HCEC 1CT (cell line): ENCODE results near the gene PEA15.

Source experiments
- DNase-seq: peaks from one replicate; pipeline ENCODE4 v3.0.0-alpha.2; 2017

PEA15 gene

DNA sequence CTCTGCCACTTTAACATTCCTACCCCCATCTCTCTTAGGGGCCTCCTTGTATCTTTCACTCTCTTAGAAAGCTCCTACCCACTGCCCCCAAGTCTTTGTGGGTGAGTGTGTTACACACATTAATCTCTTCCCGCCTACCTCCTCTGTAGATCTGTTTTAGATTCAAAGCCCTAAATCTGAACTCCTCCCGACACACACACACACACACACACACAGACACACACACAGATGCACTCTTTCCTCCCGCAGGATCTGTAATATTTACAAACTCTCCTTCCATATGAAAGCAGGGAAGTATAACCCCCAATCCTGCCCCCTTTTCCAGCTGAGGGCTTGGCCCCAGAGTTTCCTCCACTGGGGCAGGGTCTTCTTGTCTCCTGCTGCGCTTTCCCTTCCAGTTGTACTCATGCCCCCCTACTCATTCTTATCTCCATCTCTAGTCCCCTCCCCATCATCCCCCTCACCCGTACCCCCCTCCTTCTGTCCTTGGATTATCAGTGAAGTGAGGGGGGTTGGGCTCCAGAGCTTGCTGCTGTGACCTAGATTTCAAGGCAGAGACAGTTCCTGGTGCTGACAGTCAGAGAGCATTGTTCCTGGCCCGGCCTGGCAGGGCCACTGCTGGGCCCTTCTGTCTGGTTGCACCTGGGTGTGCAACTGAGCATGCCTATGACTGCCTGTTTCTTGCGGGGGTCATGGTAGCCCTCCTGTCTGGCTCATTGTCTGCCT, 4.3 kb downstream of the PEA15 start:
- no peak for DNase-seq

DNA sequence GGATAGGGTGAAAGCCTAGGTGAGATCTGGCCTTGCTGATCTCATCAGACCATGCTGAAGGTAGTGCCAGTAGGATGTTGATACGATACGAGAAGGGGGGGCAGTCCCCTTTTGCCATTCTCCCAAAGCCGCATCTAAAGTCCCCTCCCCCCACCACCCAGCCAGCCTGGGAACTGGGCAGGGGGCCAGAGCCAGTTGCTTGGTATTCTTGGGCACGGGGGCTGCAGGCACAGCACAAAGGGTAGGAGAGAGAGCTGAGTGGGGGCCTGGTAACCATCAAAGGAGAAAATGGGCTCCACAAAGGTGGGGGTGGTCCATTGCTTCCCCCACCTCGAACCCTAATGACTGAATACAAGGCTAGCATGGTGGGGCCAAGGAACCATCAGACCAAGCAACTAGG, 5.4 kb downstream of the PEA15 start:
- no peak for DNase-seq

DNA sequence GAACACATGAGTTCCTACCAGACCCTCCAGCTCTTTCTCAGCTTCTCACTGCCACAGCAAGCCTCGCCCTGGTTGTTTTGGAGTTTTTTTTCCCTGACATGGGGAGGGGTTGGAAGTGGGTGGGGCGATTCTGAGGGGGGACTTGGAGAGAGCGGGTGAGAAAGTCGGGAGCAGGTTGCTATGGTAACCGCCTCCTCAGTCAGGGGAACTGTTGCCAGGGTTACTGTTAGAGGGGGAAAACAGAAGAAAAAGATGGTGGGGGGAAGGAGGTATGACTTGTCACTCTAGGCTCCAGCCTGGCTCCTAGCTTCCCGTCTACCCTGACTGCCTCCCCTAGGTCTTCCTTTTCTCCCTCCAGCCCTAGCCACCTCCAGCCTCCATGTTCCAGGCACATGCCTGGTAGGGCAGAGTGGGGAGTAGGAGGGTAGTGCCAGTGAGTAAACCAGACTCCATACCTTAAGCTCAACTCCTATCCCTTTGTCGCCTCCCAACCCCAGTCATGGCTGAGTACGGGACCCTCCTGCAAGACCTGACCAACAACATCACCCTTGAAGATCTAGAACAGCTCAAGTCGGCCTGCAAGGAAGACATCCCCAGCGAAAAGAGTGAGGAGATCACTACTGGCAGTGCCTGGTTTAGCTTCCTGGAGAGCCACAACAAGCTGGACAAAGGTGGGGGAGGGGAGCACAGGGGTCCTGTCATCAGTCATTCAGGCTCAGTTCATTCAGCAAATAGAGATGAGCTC, 6.0 kb downstream of the PEA15 start:
- DNase-seq: no peak

DNA sequence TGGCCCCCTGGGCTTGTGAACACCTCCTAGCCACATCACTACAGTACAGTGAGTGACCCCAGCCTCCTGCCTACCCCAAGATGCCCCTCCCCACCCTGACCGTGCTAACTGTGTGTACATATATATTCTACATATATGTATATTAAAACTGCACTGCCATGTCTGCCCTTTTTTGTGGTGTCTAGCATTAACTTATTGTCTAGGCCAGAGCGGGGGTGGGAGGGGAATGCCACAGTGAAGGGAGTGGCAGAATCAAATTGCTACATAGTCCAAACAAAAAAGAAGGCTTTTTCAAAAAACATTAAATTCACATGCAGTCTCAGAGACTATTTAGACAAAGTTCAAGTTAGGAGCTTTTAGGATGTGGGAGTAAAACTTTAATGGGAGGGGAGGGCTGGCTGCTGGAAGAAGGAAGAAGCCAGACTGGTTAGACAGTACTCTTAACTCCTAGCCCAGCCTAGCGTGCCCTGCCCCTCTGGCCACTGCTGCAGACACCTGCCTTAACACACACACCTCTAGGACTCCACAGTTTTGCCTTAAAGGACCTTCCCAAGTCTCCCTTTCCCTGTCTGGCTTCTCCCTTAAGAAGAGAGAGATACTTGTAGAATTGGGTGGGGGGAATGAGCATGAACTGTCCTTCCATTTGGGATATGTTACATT, 9.4 kb downstream of the PEA15 start:
- no peak for DNase-seq

DNA sequence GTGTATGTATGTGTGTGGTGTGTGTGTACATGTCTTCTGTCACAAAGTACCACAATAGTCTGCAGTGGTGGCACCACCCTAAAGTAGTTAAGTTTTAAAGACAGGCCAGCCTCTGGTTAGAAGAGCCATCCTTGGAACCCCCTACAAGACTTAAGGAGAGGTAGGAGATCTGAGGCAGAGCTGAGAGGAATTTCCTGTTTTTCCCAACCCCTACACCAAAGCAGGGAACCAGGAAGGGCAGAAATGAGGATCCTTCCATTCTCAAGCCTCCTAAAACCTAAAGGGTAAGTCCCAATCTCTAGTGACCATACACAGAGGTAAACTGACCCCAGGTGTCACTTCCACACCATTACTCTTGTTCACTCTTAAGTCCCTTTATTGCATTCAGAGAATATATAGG, 11.1 kb downstream of the PEA15 start:
- DNase-seq: no peak

DNA sequence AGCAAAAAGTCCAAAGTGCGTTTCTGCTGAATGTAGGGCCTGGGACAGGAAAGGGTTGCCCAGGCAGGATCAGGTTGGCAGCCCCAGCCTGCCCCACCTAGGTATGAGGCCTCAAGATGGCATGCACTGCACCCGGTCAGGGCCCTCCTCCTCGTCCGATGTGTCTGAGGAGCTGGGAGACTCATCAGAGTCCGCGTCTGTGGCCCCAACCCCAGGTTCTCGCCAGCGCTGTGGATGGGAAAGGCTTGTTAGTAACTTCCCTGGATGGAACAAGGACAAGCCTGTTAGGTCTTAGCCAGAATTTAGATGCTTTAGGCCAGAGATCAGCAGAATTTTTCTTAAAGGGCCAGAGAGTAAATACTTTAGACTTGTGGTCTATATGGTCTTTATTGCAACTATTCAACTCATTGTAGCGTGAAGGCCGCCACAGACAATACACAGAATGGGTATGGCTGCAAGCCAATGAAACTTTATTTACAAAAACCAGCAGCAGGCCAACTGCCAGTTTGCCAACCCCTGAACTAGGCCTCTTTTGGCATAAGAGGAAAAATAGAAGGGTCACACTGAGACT, 12.4 kb downstream of the PEA15 start:
- no peak for DNase-seq

DNA sequence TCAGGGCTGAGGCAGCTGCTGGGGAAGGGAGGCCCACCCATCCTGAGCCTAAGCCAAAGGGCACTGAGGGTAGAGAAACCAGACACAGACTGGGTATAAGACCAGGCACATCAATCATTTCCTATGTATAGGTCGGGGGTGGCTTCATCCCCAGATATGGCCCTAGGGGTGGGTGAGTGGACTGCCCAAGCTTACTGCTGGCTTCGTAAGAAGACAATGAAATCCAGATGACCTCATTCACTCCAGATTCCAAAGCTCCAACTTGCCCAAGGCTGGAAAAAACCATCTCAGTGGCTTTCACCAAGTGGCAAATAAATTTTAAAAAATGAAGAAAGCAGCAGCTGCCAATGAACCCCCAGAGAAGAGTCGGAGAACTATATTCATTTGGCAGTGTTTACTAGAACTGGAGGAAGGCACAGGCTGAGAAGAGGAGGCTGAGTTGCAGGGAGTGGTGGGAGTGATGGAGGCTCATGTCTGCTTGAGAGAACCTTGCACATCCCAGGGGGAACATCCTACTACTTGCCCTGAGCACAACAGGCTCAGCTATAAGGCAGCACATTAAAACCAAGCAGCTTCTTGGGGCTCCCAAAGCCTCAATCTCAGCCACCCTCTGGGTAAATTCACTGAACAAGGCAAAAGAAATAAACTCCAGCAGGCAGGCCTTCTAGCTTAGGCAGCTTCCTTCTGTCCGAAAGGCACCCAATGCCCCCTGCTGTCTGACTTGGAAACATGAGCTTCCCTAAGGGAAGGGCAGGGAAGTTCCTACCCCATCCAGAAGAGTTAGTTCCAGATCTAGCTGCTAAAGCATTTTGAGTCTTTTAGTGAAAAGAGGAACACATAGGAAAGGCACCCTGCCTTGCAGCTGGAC, 14.1 kb downstream of the PEA15 start:
- peak; percentile 68 for DNase-seq

DNA sequence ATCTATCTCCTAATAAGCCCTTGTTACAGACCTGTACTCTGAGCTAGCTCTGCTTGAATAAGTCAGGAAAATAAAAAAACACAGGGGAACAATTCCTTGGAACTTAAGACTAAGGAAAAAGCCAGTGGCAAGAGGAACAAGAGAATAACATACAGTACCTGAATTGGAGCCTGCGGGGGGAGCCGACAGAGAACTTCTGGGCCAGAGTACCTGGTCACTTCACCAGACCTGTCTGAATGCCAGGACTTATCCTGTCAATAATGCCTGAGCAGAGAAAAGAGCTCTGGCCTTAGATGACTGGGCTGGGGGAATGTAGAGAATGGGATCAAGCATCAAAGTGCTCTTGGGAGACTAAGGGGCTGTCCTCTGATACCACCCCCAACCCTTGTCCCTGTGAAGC, 15.1 kb downstream of the PEA15 start:
- no peak for DNase-seq

DNA sequence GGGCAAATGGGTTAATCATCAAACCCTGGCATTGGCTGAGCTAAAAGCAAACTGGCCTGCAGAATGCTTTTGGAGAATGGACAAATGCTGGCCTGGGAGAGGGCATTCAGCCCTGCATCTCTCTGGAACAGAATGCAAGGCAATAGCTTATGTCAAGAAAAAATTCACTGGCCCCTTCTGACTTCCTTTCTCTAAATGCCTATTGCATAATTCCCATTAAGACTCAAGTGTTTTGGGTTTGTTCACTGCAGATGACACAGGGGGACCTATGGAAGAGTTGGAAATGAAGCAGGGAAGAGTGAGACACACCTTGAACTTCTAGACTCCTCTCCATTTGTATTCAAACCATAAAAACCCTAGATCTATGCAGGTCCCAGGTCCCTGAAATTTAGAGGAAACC, 15.9 kb downstream of the PEA15 start:
- no peak for DNase-seq

DNA sequence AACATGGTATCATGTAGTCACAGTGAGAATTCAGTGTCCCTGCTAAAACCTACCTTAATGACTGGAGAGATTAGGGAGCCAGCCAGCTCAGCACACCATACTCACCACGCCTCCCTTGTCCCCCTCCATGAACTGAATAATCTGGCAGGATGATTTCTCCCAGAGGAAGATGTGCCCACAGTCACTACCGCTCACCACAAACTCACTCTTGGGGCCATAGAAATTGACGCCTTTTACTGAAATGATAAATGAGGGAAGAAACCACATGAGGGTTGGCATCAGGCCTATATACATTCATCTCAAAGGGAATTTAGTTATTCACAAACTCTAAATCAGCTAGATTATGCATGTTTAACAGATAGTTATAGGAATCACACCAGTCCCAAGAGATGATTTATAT, 17.4 kb downstream of the PEA15 start:
- DNase-seq: no peak

DNA sequence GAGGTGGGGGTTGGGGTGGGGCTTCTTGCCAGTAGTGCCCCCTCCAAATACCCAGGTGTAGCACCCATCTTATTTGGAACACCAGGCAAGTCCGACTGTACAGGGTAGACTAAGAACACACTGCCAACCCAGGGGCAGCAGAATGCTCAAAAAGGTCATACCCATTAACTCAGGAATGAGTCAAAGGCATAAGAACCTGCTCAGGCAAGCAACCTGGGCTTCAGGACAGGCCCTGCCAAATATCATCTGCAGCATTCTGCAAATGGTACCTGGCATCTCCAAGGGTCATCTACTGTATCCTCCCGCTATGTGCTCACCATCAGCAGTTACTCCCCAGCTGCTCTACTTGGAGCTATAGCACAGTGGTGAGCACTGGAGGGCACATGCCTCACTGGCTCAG, 19.4 kb downstream of the PEA15 start:
- no peak for DNase-seq

DNA sequence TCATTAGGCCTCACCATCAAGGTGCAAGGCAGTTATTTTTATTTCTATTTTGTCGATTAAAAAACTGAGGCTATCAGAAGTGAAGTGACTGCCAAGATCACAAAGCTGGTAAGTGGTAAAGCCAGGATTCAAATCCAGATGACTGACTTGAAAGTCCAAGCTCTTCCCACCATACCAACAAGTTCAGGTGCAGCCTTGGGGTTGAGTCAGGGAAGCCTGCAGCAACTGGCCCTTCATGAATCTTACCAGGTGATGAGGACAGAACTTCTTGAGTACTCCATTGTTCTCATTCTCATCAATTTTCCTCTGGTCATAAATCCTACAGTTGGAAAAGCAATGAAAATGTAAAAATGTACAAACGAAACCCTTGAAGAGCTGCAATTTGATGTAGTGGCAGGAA, 20.2 kb downstream of the PEA15 start:
- DNase-seq: no peak

DNA sequence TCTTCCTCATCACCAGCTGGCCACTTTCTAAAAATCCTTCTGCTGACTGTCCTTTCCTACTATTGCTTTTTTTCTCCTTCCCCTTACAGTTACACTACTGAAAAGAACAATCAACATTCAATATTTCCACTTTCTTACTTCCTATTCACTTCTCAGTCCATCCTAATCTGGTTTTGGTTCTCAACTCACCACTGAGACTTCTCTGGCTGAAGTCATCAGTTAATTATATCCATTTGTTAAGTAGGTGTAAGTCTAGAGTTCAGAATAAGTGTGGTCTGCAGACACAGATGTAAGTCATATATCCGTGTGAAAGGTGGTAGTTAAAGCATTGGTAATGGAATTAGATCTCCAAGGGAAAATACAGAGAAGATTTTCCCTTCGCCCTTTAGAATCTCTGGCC, 21.4 kb downstream of the PEA15 start:
- DNase-seq: no peak

DNA sequence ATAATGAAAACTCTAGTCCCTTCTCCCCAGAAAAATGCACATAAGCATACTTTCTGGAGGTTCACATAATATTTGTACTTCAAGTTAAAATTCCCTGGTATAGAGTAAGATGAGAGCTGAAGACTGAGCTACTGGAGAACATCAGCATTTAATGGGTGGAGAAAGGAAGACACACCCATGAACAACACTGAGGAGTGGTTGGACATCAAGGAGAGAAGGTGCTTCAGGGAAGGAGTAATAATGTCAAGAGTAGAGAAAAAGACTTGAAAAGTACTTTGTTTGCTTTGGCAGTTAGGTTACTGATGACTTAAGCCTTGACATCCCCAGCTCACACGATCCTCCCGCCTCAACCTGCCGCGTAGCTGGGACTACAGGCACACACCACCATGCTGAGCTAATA, 21.9 kb downstream of the PEA15 start:
- DNase-seq: no peak

DNA sequence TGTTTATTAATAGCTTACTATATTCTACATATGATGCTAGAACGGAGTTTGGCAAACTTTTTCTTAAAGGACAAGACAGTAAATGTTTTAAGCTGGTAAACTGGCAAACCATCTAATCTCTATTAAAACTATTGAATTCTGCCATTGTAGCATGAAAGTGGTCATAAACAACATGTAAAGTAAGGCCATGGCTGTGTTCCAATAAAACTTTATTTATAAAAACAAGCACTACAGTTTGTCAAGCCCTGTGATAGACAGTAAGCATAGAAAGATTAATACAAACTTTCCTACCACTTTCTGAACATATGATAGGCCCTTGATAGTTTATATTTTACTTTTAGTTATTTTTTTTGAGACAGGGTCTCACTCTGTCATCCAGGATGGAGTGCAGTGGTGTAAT, 22.4 kb downstream of the PEA15 start:
- no peak for DNase-seq

DNA sequence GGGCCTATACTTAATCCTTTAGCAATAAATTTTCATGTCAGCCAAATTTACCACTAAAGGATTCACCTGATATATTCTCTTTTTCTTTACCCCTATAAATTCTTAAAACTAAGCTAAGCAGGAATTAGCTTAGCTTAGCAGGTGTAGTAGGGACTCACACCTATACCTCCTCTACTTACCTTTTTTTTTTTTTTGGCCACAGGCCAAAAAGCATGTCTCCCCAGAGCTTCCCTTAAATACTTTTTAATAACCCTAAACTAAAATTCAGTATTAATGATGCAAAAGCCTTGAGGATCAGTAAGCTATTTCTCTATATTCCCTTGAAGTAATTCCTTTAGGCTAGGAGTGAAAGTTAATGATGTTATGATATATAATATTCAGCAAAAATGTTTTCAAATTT, 23.2 kb downstream of the PEA15 start:
- no peak for DNase-seq

DNA sequence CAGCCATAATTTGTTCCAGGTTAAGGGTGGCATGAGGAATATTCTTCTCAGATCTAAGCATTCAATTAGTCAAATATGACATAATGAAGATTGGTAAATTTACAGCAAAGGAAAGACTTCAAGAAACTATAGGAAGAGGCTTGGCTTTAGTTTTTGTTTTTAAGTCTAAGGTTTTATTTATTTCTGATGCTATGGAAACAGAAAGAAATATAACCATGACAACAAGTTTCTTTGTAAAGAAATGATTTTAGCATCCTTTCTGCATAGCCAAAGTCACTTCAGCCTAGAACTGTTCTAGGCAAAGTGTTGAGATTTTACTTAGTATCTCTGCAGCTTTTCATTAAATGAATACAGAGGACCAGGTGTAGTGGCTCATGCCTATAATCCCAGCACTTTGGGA, 27.7 kb downstream of the PEA15 start:
- DNase-seq: no peak

DNA sequence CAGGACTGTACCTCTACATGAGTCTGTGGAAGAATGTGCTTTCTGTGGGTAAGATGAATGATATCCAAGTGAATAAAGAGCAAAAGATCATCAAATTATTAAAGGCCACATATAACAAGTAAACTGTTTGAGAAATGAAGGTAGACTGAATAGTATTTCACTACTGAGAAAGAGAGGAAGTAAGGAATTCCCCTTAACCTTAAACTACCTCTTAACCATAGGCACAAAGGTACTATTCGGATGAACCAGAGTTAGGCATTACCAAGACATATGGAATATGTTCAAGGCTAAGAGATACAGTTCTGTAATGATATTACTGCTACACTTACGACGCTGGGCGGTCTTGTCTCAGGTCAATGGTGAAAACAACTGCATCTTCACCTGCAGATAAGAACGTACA, 31.6 kb downstream of the PEA15 start:
- no peak for DNase-seq

DNA sequence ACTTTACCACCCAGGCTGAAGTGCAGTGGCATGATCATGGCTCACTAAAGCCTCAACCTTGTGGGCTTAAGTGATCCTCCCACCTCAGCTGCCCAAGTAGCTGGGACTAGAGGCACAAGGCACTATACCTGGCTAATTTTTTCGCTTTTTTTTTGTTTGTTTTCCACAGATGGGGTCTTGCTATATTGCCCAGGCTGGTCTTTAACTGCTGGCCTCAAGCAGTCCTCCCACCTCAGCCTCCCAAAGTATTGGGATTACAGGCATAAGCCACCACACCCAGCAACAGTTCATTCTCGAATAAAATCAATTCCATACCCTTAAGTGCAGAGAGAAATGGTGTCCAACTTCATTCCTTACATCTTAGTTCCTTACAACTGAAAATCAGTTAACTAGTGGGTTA, 32.4 kb downstream of the PEA15 start:
- no peak for DNase-seq

DNA sequence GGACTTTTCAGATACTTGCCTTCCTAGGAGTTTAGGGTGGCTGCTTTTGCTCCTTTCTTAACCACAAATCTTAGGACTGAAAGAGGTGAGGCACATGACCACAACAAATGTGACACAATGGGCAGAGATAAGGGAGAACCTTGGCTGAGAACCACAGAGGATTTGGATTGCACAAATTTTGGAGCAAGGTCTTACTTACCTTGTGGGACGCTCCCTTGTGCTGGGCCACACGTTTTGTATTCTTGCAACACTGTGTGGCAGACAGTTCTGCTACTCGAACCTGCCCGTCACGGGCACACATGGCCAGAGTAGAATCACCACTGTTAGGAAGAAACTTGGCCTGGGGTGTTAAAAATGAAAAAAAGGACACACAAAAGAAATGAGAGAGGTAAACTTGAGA, 33.2 kb downstream of the PEA15 start:
- no peak for DNase-seq

DNA sequence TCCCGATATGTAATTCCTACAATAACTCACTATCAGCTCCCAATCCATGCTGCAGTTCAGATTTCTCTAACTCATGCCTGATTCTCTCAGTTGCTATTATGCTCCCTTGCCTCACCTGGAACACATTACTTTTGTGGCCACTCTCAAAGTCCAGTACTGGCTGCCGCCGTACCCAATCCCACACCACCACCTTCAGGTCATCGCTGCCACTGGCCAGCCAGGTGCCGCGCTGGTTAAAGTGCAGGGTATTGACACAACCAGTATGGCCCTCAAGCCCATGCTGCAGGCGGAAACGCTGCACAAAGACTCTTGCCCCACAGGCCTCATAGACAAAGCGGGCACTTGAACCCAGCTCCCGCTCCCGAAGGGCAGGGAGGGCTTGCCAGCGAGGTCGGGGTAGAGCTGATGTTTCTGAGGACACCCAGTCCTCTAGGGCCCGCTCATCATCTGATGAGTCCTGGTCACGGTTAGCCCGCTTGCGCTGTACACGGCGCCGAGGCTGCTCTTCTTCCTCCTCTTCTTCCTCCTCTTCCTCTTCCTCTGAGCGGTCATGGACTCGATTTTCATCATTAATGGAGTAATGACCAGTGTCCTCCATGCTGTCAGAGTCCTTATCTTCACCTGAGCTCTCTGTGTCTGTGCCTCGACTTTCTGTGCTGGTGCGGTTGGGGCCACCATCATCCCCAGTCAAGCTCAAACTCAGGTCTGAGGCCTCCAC, 34.6 kb downstream of the PEA15 start:
- no peak for DNase-seq

DNA sequence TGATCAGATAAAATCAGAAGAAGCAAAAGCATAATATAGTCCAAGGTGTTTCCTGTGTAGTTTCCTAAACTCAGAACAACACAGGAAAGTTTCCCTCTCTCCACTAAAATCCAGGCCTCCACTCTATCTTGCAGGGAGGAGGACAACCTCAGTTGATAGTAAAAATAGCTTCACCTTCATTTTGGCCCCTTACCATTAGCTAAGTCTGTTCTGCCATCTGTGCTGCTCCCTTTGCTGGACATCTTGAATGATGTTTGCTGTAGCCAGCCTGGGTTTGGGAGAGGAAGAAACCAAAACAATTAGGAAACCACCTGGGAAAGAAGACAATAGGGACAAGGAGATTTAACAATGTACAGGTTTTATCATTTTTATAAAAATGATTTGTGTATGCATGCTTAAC, 38.6 kb downstream of the PEA15 start:
- DNase-seq: no peak
